OCI-LY3 (cell line): ENCODE data around the gene TBC1D5.

Experiments used
- EZH2phosphoT487 ChIP-seq: fragments of 200-600 bp; shearing (Covaris generic); IDR thresholded peaks from 2 replicates; pipeline ENCODE4 v1.6.1; 2018; ENCODE audit warnings: antibody characterized with exemption, mixed run types, low read depth
- TF ChIP-seq, protein P1 (sequence below): fragments of 200-600, 300-600 bp; sonication (generic); IDR thresholded peaks from 2 replicates; pipeline ENCODE4 v1.5.1; 2014; ENCODE audit warnings: antibody characterized with exemption, low read length, low read depth

DNA sequence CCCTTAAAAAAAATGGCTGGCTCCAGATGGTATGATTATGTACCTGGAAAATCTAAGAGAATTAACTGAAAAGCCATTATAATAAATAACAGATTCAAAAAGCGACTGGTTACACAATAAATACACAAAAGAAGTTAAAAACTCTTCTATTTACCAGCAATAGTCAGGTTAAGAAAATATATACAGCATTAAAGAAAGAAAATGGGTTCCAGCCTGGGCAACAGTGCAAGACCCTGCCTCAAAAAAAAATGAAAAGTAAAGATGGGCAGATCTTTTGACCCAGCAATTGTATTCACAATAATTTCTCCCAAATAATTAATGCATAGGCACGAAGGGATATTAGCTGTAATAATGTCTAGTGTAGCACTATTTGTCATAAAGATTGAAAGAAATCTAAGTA, 8.7 kb downstream of the TBC1D5 start:
- TF ChIP-seq, protein P1, sequence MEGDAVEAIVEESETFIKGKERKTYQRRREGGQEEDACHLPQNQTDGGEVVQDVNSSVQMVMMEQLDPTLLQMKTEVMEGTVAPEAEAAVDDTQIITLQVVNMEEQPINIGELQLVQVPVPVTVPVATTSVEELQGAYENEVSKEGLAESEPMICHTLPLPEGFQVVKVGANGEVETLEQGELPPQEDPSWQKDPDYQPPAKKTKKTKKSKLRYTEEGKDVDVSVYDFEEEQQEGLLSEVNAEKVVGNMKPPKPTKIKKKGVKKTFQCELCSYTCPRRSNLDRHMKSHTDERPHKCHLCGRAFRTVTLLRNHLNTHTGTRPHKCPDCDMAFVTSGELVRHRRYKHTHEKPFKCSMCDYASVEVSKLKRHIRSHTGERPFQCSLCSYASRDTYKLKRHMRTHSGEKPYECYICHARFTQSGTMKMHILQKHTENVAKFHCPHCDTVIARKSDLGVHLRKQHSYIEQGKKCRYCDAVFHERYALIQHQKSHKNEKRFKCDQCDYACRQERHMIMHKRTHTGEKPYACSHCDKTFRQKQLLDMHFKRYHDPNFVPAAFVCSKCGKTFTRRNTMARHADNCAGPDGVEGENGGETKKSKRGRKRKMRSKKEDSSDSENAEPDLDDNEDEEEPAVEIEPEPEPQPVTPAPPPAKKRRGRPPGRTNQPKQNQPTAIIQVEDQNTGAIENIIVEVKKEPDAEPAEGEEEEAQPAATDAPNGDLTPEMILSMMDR: no peak
- no peak for TF ChIP-seq EZH2phosphoT487
